Stimulated activated CD8-positive, alpha-beta memory T cell treated with anti-CD3 and anti-CD28 coated beads, Interleukin-15, amount 100 ng/mL, for 48 hours (primary cell): Measurements from ENCODE around the gene PCGF6.

Experiments used
- DNase-seq, 2 donors: peaks; one replicate each; pipeline ENCODE4 v3.0.0-alpha.2; 2020; ENCODE audit warnings: low read depth in 2 of 2

The PCGF6 gene

GRCh38 chr10:103257812-103258211, 93.1 kb downstream of the PCGF6 start:
- no peak for DNase-seq

- no peak for DNase-seq
These were observed 94.3 kb downstream of the PCGF6 start for GRCh38 chr10:103256613-103257012.

- no peak for DNase-seq
These were observed 96.2 kb downstream of the PCGF6 start for GRCh38 chr10:103254538-103255325.

GRCh38 chr10:103254113-103254512, 96.8 kb downstream of the PCGF6 start:
- no peak for DNase-seq
